ENCODE measurements around the gene DNAJB11.

GRCh38 chr3:186603159-186603558, 32.6 kb downstream of the DNAJB11 start:
- TF ChIP-seq, protein P1, sequence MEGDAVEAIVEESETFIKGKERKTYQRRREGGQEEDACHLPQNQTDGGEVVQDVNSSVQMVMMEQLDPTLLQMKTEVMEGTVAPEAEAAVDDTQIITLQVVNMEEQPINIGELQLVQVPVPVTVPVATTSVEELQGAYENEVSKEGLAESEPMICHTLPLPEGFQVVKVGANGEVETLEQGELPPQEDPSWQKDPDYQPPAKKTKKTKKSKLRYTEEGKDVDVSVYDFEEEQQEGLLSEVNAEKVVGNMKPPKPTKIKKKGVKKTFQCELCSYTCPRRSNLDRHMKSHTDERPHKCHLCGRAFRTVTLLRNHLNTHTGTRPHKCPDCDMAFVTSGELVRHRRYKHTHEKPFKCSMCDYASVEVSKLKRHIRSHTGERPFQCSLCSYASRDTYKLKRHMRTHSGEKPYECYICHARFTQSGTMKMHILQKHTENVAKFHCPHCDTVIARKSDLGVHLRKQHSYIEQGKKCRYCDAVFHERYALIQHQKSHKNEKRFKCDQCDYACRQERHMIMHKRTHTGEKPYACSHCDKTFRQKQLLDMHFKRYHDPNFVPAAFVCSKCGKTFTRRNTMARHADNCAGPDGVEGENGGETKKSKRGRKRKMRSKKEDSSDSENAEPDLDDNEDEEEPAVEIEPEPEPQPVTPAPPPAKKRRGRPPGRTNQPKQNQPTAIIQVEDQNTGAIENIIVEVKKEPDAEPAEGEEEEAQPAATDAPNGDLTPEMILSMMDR (IDR thresholded peaks at IDR 0.05): no peak
- no peak for TF ChIP-seq POLR2A (IDR thresholded peaks at IDR 0.05)

Measured in thyroid gland (tissue), 4 donors.